IPS DF 6.9 (cell line): Measurements from ENCODE around the gene RAPGEF1.

Source experiments
- DNase-seq: peaks from one replicate; pipeline ENCODE4 v3.0.0-alpha.2; 2013; ENCODE audit warnings: low read depth, low spot score
- H3K27ac ChIP-seq: one replicate; pipeline ENCODE4 v1.5.1; 2013; ENCODE audit warnings: low read length, control low read depth
- H3K27me3 ChIP-seq: 2 replicates; pipeline ENCODE4 v1.6.1; 2013; ENCODE audit warnings: mild to moderate bottlenecking, low read length; ENCODE audit not compliant: control insufficient read depth, insufficient read depth
- H3K36me3 ChIP-seq: 2 replicates; pipeline ENCODE4 v1.6.1; 2013; ENCODE audit warnings: low read length; ENCODE audit not compliant: control insufficient read depth, insufficient read depth
- H3K4me1 ChIP-seq: 2 replicates; pipeline ENCODE4 v1.6.1; 2013; ENCODE audit warnings: low read length; ENCODE audit not compliant: control insufficient read depth, insufficient read depth
- H3K4me3 ChIP-seq: 2 replicates; pipeline ENCODE4 v1.5.1; 2013; ENCODE audit warnings: mild to moderate bottlenecking, low read length
- H3K9me3 ChIP-seq: 2 replicates; pipeline ENCODE4 v1.6.1; 2013; ENCODE audit warnings: low read length, inconsistent platforms; ENCODE audit not compliant: control insufficient read depth, insufficient read depth
- WGBS: extraction: QIAGEN DNeasy Blood & Tissue Kit; methylation state at CpG from one replicate; pipeline ENCODE4 v1.1.7; 2013; ENCODE audit warnings: mixed read lengths, missing lambda C conversion rate; ENCODE audit not compliant: insufficient read length, insufficient coverage; 5-methylcytosine and 5-hydroxymethylcytosine counted together

RAPGEF1 gene

DNA sequence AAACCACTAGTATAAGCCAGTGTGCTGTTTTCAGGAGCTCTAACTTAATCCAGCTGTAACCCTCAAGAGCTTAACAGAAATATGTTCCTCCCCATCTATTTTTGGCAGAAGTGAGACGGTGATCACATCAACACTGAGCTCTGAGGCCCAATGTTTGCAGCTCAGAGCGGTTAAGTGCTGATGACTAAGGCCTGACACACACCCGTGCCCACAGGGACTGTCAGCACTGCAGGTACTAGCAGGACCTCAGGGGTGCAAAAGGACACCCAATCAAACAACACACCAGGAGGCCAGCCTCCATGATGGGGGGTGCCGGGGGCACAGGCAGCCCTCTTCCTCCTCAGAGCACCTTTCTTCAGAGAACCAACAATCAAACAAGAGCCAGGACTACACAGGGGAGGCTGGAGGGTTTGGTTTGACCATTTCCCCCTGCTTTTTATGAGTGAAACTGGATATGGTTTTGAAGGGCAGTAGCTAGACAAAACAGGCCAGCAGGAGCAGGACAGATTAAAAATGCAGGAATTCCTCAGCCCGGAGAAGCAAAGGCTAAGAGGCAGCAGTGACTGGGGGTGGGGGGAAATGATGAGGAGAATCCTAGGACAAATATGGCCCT is 61.3 kb downstream of the RAPGEF1 start:
- no CpG with 5 or more reads among the region's 5 CpGs for whole genome bisulfite sequencing
- Histone ChIP-seq H3K27me3 (no peaks in the 10 kb centered on the region), H3K9me3 (no peaks in the 10 kb centered on the region), H3K4me3 (no peak overlapping the region), H3K36me3 (no peaks in the 10 kb centered on the region), H3K27ac (no peak overlapping the region), H3K4me1 (peaks cover 32% of the 10 kb centered on the region)
- DNase-seq = no peak

DNA sequence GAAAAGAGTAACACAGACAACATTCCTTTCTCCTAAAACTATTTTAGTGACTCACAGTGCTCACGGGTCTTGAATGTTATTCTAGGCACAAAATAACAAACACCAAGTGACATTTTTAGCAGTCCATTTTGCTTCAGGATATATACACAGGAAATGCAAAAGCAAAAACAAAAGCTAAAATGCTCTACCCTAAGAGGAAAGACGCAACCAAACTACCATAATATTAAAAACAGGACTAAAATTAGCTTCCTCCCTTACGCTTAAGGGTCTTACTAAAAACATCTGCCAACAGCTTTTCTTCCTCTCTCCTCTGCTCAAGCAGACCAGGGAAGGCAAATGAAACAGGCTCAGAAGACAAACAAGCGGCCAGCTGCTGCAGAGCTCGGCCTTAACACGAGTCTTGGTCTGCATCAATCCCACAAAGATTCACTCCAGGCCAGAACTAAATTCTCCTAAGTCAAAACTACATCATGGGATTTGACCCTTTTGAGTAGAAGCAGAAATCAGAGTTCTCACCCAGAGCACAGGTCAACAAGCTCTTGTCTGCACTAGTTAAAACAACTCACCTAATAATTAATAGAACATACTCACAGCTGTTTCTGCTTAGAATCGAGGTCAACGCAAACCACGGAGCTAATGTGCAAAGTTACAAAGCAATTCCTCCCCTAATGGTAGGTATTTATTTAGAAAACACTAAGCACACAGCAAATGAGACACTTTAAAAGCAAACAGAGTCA is 62.3 kb downstream of the RAPGEF1 start:
- no peaks in the 10 kb centered on the region for H3K27me3 ChIP-seq
- no peak overlapping the region for H3K4me3 ChIP-seq
- no CpG with 5 or more reads among the region's 9 CpGs for WGBS
- no peaks in the 10 kb centered on the region for H3K36me3 ChIP-seq
- no peaks in the 10 kb centered on the region for H3K9me3 ChIP-seq
- no peak for DNase-seq
- H3K27ac ChIP-seq = no peak overlapping the region
- peaks cover 32% of the 10 kb centered on the region for H3K4me1 ChIP-seq

DNA sequence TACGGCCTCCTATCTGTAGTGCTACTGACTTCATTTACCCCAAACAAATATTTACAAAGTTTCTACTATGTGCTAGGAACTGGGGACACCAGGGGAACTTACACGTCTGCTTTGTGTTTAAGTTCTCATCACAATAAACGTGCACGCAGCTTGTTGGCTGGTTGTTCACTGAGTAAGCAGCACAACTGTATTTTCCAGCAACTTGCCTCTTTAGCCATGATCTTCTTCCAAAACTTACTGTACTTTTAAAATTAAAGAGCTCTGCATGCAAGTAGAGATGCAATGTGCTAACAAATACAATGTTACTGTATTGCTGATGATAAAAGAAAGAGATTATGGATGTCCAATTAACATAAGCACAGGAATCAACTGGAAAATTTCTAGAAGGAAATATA is 62.8 kb downstream of the RAPGEF1 start:
- no peaks in the 10 kb centered on the region for H3K27me3 ChIP-seq
- no CpG with 5 or more reads among the region's 4 CpGs for WGBS
- H3K36me3 ChIP-seq = no peaks in the 10 kb centered on the region
- DNase-seq = no peak
- no peak overlapping the region for H3K4me3 ChIP-seq
- H3K27ac ChIP-seq = no peak overlapping the region
- H3K4me1 ChIP-seq = peaks cover 32% of the 10 kb centered on the region
- no peaks in the 10 kb centered on the region for H3K9me3 ChIP-seq

DNA sequence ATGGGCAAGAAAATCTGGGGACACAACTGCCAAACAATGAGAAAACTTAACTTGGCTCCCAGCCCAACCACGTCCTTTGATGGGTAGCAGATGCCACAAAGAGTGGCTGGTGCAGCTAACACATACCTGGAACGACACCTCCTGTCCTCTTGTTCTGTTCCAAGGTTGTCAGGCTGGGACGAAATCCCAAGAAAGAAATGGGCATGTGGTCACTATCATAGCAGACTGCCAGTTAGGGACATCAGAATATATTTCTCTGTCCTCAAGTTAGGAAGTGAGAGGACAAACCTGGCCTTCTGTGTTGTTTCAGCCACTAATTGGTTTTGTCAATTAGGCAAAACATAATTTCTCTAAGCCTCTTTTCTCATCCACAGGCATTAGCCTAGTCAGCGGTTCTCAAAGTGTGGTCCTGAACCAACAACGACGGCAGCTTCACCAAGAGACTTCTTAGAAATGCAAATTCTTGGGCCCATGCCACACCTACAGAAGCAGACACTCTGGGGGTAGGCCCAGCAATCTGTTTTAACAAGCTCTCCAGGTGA is 63.4 kb downstream of the RAPGEF1 start:
- Histone ChIP-seq H3K4me3 (no peak overlapping the region), H3K27me3 (no peaks in the 10 kb centered on the region), H3K4me1 (peaks cover 31% of the 10 kb centered on the region), H3K9me3 (no peaks in the 10 kb centered on the region), H3K36me3 (no peaks in the 10 kb centered on the region), H3K27ac (no peak overlapping the region)
- DNase-seq = no peak
- WGBS = no CpG with 5 or more reads among the region's 6 CpGs

DNA sequence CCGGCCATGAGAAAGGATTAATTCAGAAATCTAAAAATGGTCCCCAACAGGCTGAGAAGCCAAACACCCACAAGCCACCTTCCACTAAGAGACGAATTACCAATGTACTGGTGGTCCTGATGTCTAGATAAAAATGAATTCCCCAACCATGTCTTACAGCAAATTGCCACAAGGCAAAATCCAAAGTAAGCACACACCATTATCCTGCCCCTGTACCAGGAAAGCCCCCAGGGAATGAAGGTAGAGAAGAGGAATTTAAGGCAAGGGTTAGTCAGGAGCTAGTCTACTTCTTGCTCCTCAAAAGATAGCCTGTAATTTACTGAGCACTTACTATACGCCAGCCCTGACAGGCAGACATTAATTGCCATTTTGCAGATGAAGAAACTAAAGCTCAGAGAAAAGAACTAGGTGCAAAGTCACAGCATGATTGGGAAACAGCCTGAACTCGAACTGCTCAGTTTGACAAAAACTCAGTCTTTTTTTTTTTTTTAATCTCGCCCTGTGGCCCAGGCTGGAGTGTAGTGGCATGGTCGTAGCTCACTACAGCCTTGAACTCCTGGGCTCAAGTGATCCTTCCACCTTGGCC is 64.3 kb downstream of the RAPGEF1 start:
- no peaks in the 10 kb centered on the region for H3K36me3 ChIP-seq
- no peaks in the 10 kb centered on the region for H3K9me3 ChIP-seq
- H3K27ac ChIP-seq = no peak overlapping the region
- no peak overlapping the region for H3K4me3 ChIP-seq
- no CpG with 5 or more reads among the region's 6 CpGs for WGBS
- no peak for DNase-seq
- peaks cover 33% of the 10 kb centered on the region for H3K4me1 ChIP-seq
- no peaks in the 10 kb centered on the region for H3K27me3 ChIP-seq

DNA sequence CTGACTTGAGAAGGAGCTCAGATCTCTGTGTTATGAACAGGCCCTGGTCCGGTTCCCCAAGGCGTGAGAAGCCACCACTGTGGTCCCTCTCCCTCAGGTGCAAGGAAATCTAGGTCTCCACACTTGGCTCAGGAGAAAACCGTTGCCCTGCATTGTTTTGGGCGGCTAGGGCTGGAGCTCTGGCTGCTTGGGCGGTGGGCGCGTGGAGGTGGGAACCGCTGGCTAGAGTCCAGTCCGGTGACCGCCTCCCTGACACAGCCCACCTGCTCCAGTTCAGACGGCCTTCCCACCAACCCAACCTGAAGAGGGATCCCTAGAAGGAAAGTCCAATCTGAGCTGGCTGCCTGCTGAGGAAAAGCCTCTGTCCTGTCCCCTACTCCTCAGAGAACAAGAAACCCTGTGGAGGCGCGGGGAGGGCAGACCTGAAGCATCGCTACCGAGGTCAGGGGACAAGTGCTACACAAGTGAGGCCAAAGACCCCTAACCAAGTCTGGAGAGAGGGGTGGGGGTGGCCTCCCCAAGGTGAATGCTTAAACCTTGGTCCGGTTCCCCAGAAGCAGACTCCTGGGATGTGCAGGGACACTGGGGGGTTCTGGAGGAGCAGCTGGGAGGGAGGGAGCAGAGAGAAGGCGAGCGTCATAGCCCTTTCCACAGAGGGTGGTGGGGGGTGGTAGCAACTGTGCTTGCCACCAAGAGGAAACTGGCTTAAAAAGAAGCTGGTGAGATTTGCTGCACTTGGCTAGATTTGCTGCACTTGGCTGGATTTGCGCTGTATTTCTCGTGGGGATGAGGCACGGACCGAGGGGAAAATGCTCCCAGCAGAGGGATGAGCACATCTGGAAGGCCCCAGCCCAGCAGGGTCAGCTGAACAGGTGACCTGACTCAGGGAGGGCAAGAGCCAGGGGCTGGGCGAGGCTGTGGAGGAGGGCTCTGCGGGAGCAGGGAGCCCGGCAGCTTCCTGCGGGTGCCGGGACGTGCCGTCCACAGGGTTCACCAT is 65.2 kb downstream of the RAPGEF1 start:
- Histone ChIP-seq H3K4me1 (peaks cover 33% of the 10 kb centered on the region), H3K9me3 (no peaks in the 10 kb centered on the region), H3K4me3 (no peak overlapping the region), H3K27ac (no peak overlapping the region), H3K36me3 (no peaks in the 10 kb centered on the region), H3K27me3 (no peaks in the 10 kb centered on the region)
- DNase-seq = no peak
- WGBS = no CpG with 5 or more reads among the region's 29 CpGs

DNA sequence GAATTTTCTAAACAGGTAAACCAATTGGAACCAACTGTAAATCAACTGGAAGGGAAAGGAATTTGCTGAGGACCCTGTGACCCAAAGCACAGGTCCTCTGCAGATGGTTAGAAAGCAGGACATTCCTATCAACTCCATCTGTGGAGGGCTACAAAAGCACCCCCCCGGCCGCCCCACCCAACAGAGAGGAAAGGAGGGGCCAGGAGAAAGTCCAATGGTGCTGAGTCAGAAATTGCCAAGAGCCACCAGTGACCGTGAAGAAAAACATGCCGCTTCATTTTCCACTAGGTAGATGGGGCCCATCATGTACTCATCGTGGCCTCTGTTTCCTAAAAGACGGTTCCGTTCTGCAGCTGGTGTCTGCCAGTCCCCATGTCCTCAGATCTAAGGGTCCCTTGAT is 66.3 kb downstream of the RAPGEF1 start:
- WGBS = no CpG with 5 or more reads among the region's 7 CpGs
- Histone ChIP-seq H3K27me3 (no peaks in the 10 kb centered on the region), H3K9me3 (no peaks in the 10 kb centered on the region), H3K27ac (no peak overlapping the region), H3K4me3 (no peak overlapping the region), H3K36me3 (no peaks in the 10 kb centered on the region), H3K4me1 (peaks cover 30% of the 10 kb centered on the region)
- no peak for DNase-seq

DNA sequence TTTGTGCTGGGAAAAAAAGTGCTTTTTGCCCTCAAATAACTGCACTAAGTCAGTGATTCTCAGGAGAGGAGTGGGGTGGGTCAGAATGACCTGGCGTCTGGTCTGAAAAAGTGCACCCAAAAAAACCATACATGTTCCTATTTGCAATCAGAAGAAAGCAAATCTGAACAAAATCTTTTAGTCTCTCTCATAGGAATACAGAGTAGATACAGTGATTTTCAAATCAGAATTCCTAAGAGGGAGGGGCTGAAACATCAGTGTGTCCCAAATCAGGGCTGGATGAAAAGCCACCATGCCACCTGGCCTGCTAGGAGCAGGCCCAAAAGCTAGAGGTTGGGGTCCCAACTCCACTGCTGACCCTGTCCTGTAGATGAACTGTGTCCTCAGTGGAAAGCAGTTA is 66.8 kb downstream of the RAPGEF1 start:
- Histone ChIP-seq H3K36me3 (no peaks in the 10 kb centered on the region), H3K4me1 (peaks cover 29% of the 10 kb centered on the region), H3K4me3 (no peak overlapping the region), H3K27ac (no peak overlapping the region), H3K9me3 (no peaks in the 10 kb centered on the region), H3K27me3 (no peaks in the 10 kb centered on the region)
- WGBS = no CpG with 5 or more reads among the region's 1 CpG
- DNase-seq = no peak

DNA sequence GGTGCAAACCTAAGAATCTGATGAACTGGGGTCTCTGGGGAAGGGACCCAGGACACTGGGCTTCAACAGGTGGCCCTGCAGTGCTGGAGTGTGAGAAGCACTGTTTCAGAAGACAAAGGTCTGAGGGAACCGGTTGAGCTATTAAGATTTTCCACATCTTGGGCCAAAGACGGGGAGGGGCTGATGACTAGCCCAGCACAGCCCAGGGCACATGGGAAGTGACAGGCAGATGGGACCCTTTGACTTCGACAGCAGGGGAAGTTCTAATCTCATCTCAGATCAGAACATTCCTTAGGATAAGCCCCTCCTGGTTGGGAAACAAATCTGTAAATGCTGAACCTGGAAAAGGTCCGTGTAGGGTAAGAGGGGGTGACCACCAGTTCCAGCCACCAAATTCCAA is 67.4 kb downstream of the RAPGEF1 start:
- Histone ChIP-seq H3K4me1 (peaks cover 29% of the 10 kb centered on the region), H3K27ac (no peak overlapping the region), H3K9me3 (no peaks in the 10 kb centered on the region), H3K36me3 (no peaks in the 10 kb centered on the region), H3K27me3 (no peaks in the 10 kb centered on the region), H3K4me3 (no peak overlapping the region)
- no peak for DNase-seq
- WGBS = no CpG with 5 or more reads among the region's 4 CpGs

DNA sequence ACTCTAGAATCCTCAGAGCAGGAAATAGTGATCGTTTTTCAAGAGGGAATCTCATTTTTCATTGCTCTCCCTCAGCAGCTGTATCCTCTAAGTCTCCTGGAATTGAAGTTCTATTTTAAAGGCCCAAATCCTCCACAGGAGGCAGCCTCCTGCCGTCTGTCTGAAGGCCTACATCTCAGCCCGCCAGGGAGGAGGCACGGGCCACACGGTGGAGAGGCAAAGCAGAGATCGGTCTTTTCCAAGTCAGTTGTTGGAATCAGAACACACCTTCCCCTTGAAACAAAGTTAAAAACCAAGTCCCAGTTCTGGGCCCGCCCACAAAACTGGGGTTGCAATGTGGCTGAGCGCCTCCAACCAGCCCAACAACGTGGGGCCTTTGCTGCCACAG is 68.7 kb downstream of the RAPGEF1 start:
- Histone ChIP-seq H3K4me3 (no peak overlapping the region), H3K27me3 (no peaks in the 10 kb centered on the region), H3K4me1 (peaks cover 24% of the 10 kb centered on the region), H3K36me3 (no peaks in the 10 kb centered on the region), H3K9me3 (no peaks in the 10 kb centered on the region), H3K27ac (no peak overlapping the region)
- DNase-seq = no peak
- no CpG with 5 or more reads among the region's 9 CpGs for WGBS
